GM18511 (cell line): Measurements from ENCODE around the gene ZNF608.
A peak's percentile ranks its signal among the peaks of the same experiment; 100 is the strongest.

Experiments used
- ATAC-seq: cut with Tn5 transposase; IDR thresholded peaks from one replicate; pipeline ENCODE4 v1.9.1; 2021; ENCODE audit warnings: mild to moderate bottlenecking, moderate library complexity; ENCODE audit not compliant: unreplicated experiment

ZNF608 gene

DNA sequence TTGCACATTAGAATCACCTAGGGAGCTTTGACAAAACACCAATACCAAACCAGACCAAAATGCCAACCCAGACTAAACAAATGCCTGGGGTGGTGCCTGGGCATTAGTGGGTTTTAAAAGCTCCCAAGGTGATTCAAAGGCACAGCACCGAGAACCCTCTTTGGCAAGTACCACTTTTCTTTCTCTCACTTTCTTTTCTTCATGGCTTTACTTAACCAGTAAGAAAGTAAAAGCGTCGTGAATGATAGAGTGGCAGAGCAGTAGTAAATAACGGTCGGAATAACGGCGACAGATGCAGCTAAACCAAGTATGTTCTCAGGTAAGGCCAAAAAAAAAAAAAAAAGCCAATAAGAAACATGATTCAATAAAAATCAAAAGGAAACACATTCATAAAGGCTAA lies 49.5 kb downstream of the ZNF608 start:
- ATAC-seq = peak; percentile 84
